K562 (cell line): ENCODE results near the gene ARMH4. TPM values are rescaled to one million over a fixed set of nuclear protein-coding genes. Genes with fewer than 3 reads are reported as not detected.

ENCODE experiments used
- ATAC-seq: fragments of 200-7000 bp; cut with Tn5 transposase; 3 replicates; pipeline ENCODE4 v1.9.1; 2020; ENCODE audit warnings: moderate library complexity
- BruUV-seq: library from RNA; stranded (reverse); fragments of 400-500 nt; replicated peaks from 2 replicates; lab custom pipeline; 2021; lab: Mats Ljungman, UMichigan
- CTCF ChIA-PET: fragments of 300-600 bp; formaldehyde crosslinking; extraction: SDS; loops from one replicate; lab custom pipeline; 2021; ENCODE audit warnings: low intra/inter-chr PET ratio; lab: Yijun Ruan, JAX
- POLR2A ChIA-PET: fragments of 300-600, 350-650 bp; sonication (Branson Sonifier 250); formaldehyde crosslinking; extraction: SDS; loops from one replicate; lab custom pipeline; 2021; ENCODE audit warnings: antibody characterized with exemption, inconsistent platforms; lab: Yijun Ruan, JAX
- DNase-seq, 4 experiments: peaks; one replicate each; pipeline versions ENCODE4 v3.0.0 to v3.0.0-alpha.2; 2011 to 2018; ENCODE audit warnings: low spot score in 3 of 4, mixed read lengths in 3 of 4; ENCODE audit errors: extremely low read depth in 1 of 4
- FAIRE-seq: peaks from 2 replicates; lab custom pipeline; 2011; peaks lifted over from hg19 to GRCh38; lab: Jason Lieb, UNC
- H2AFZ ChIP-seq: 2 replicates; pipeline ENCODE4 v1.6.0; 2011; ENCODE audit warnings: low read depth, low read length, control low read depth, inconsistent platforms
- H3K27ac ChIP-seq: fragments of 200-600 bp; 3 replicates; pipeline ENCODE4 v1.8.0; 2011; ENCODE audit warnings: low read depth, mild to moderate bottlenecking, control low read depth, inconsistent platforms, low read length, moderate library complexity, mixed read lengths; ENCODE audit errors: extremely low read depth
- H3K27me3 ChIP-seq, 2 experiments: fragments of 300-600 bp in 1 of 2; 2 replicates in 1 of 2; 3 replicates in 1 of 2; pipeline versions ENCODE4 v1.6.0 to v1.8.0; 2011; ENCODE audit warnings: inconsistent platforms in 2 of 2, low read length in 2 of 2, mild to moderate bottlenecking in 1 of 2, mixed read lengths in 1 of 2, moderate library complexity in 1 of 2; ENCODE audit not compliant: control insufficient read depth in 2 of 2, insufficient read depth in 2 of 2
- H3K36me3 ChIP-seq: fragments of 300-600 bp; 3 replicates; pipeline ENCODE4 v1.8.0; 2011; ENCODE audit warnings: mild to moderate bottlenecking, low read length, inconsistent platforms; ENCODE audit not compliant: control insufficient read depth, insufficient read depth
- H3K4me1 ChIP-seq, 2 experiments: fragments of 200-600 bp in 1 of 2; replicated peaks in 1 of 2; 2 replicates in 1 of 2; 3 replicates in 1 of 2; pipeline versions ENCODE4 v1.5.1 to v1.8.0; 2011; ENCODE audit warnings: inconsistent platforms in 2 of 2, low read length in 2 of 2, mild to moderate bottlenecking in 1 of 2, mixed read lengths in 1 of 2, moderate library complexity in 1 of 2; ENCODE audit not compliant: control insufficient read depth in 2 of 2, insufficient read depth in 2 of 2
- H3K4me2 ChIP-seq: 2 replicates; pipeline ENCODE4 v1.6.1; 2011; ENCODE audit warnings: low read length, control low read depth, inconsistent platforms, mixed read lengths; ENCODE audit not compliant: insufficient read depth
- H3K4me3 ChIP-seq: fragments of 200-600 bp; sonication (generic), shearing (Covaris generic); 2 replicates; pipeline ENCODE4 v1.5.1; 2016; ENCODE audit warnings: control low read depth, inconsistent platforms
- H3K79me2 ChIP-seq: fragments of 200-600 bp; 3 replicates; pipeline ENCODE4 v1.8.0; 2011; ENCODE audit warnings: low read length, inconsistent platforms; ENCODE audit not compliant: control insufficient read depth, insufficient read depth
- H3K9ac ChIP-seq, 2 experiments: 2 replicates each; pipeline versions ENCODE4 v1.6.0 to v1.6.1; 2011; ENCODE audit warnings: low read depth in 2 of 2, low read length in 2 of 2, control low read depth in 1 of 2, inconsistent platforms in 1 of 2, mild to moderate bottlenecking in 1 of 2, mixed read lengths in 1 of 2; ENCODE audit not compliant: insufficient read depth in 1 of 2
- H3K9me1 ChIP-seq: one replicate; pipeline ENCODE4 v1.6.0; 2011; ENCODE audit warnings: inconsistent platforms, mild to moderate bottlenecking, low read length, moderate library complexity; ENCODE audit not compliant: control insufficient read depth, insufficient read depth
- H3K9me3 ChIP-seq: replicated peaks from 2 replicates; pipeline ENCODE4 v1.5.1; 2011; ENCODE audit warnings: low read depth, low read length, inconsistent platforms; ENCODE audit not compliant: control insufficient read depth, insufficient read depth
- H4K20me1 ChIP-seq: replicated peaks from 2 replicates; pipeline ENCODE4 v1.6.1; 2011; ENCODE audit warnings: low read length, inconsistent platforms, mixed read lengths; ENCODE audit not compliant: control insufficient read depth, insufficient read depth
- BRCA1 ChIP-seq, 2 experiments: fragments of 450-650 bp in 1 of 2; sonication (generic) in 1 of 2; formaldehyde crosslinking in 1 of 2; IDR thresholded peaks; 2 replicates each; pipeline versions ENCODE4 v1.5.0 to v1.6.1; 2017 to 2020; ENCODE audit warnings: mild to moderate bottlenecking in 1 of 2, missing genetic modification reagents in 1 of 2
- CCNT2 ChIP-seq: IDR thresholded peaks from 2 replicates; pipeline ENCODE4 v1.6.1; 2011; ENCODE audit warnings: borderline replicate concordance, low read depth, mild to moderate bottlenecking, moderate library complexity, mixed read lengths, low read length; ENCODE audit not compliant: insufficient read length; ENCODE audit errors: extremely low read depth
- COPS2 ChIP-seq: fragments of 450-650 bp; conservative IDR thresholded peaks from 2 replicates; pipeline ENCODE4 v1.6.1; 2016; ENCODE audit warnings: mild to moderate bottlenecking, moderate library complexity
- E2F8 ChIP-seq: fragments of 450-650 bp; IDR thresholded peaks from 2 replicates; pipeline ENCODE4 v1.7.1; 2018; ENCODE audit warnings: mild to moderate bottlenecking, low read depth; ENCODE audit not compliant: partially characterized antibody
- KLF13 ChIP-seq: fragments of 450-650 bp; IDR thresholded peaks from 2 replicates; pipeline ENCODE4 v1.6.1; 2016; ENCODE audit warnings: missing genetic modification characterization, low read depth, mild to moderate bottlenecking, missing compliant biosample characterization, moderate library complexity, borderline replicate concordance
- PCBP1 ChIP-seq: fragments of 200-400 bp; formaldehyde crosslinking; IDR thresholded peaks from 2 replicates; pipeline ENCODE4 v1.6.1; 2018; ENCODE audit warnings: mild to moderate bottlenecking, low read depth, low read length; ENCODE audit not compliant: poor library complexity, severe bottlenecking
- PHB2 ChIP-seq: fragments of 450-650 bp; IDR thresholded peaks from 2 replicates; pipeline ENCODE4 v1.6.1; 2017; ENCODE audit warnings: low read depth
- POLR2A ChIP-seq: fragments of 450-650 bp; conservative IDR thresholded peaks from 2 replicates; pipeline ENCODE4 v1.6.1; 2016
- RBBP5 ChIP-seq: fragments of 200-600 bp; sonication (generic); IDR thresholded peaks from 2 replicates; pipeline ENCODE4 v1.6.1; 2012; ENCODE audit warnings: borderline replicate concordance, mild to moderate bottlenecking, low read length, control low read depth, inconsistent platforms; ENCODE audit not compliant: insufficient read depth, poor library complexity, severe bottlenecking
- RUNX1 ChIP-seq: sonication (generic); IDR thresholded peaks from 2 replicates; pipeline ENCODE4 v1.6.1; 2016; ENCODE audit warnings: antibody characterized with exemption, low read depth
- TEAD1 ChIP-seq, 2 experiments: fragments of 450-650 bp in 1 of 2; sonication (generic) in 1 of 2; formaldehyde crosslinking; IDR thresholded peaks; 2 replicates each; pipeline versions ENCODE4 v1.4.0 to v1.8.0; 2020 to 2022; ENCODE audit warnings: mild to moderate bottlenecking in 2 of 2, missing genetic modification reagents in 1 of 2
- TFAP4 ChIP-seq: sonication (generic); formaldehyde crosslinking; IDR thresholded peaks from 2 replicates; pipeline ENCODE4 v1.8.0; 2022; ENCODE audit warnings: missing genetic modification reagents, mild to moderate bottlenecking, moderate library complexity, borderline replicate concordance
- ZEB2 ChIP-seq: fragments of 450-650 bp; IDR thresholded peaks from 2 replicates; pipeline ENCODE4 v1.6.1; 2016
- ZNF280A ChIP-seq: fragments of 450-650 bp; IDR thresholded peaks from 2 replicates; pipeline ENCODE4 v1.6.1; 2018; ENCODE audit warnings: mild to moderate bottlenecking, low read depth; ENCODE audit not compliant: partially characterized antibody
- ZSCAN29 ChIP-seq: fragments of 450-650 bp; IDR thresholded peaks from 2 replicates; pipeline ENCODE4 v1.6.1; 2017
- WGBS: fragments of 100-300 bp; shearing (Covaris generic); methylation state at CpG from one replicate; pipeline ENCODE4 v1.1.6; 2016; ENCODE audit warnings: low coverage, mixed read lengths; ENCODE audit not compliant: insufficient coverage; ENCODE audit errors: missing lambda C conversion rate; 5-methylcytosine and 5-hydroxymethylcytosine counted together
- in situ Hi-C: fragments of 300-500 bp; cut with MboI; formaldehyde crosslinking; loops from 4 replicates; pipeline ENCODE4 v1.15.0; 2018; ENCODE audit warnings: inconsistent platforms, mixed read lengths
- intact Hi-C: fragments of 100-400 bp; cut with micrococcal nuclease; formaldehyde crosslinking; loops from 2 replicates; pipeline ENCODE4 v1.14.2; 2022
- polyA plus RNA-seq, 8 experiments: library from polyadenylated mRNA; depleted of rRNA in 4 of 8; stranded (reverse) in 5 of 8; unstranded in 3 of 8; fragments of >200 nt; fragmentation: Nextera tagmentation in 2 of 8; fragmentation: Illumina TruSeq in 1 of 8; extraction: Ambion mirVana in 2 of 8; extraction: Trizol in 1 of 8; gene quantifications; 2 replicates each; pipeline versions ENCODE4 v1.2.1 to v1.2.3, GENCODE V29; 2011 to 2014; ENCODE audit warnings: inconsistent platforms in 1 of 8, missing spikeins in 1 of 8
- total RNA-seq, 7 experiments: library from RNA; depleted of rRNA in 6 of 7; stranded (reverse); fragments of >200 nt in 6 of 7; fragmentation: Illumina TruSeq in 2 of 7; extraction: Trizol in 2 of 7; gene quantifications; 2 replicates each; pipeline versions ENCODE4 v1.2.1 to v1.2.3, GENCODE V29; 2011 to 2021; ENCODE audit warnings: low replicate concordance in 1 of 7

The ARMH4 gene
- total and polyA plus RNA-seq, 9 of the 15 experiments (the other 6 are each of a cell fraction or from before 2014, with no cell fraction given), result 0.06 to 0.98 (median 0.07) TPM; not detected in 2

GRCh38 chr14:58089612-58090011 is 62.4 kb downstream of the ARMH4 start:
- ChIA-PET CTCF (no interaction called here), POLR2A (no interaction called here)
- Histone ChIP-seq H3K79me2 (no peaks in the 10 kb centered on the region), H3K9me3 (no peaks in the 10 kb centered on the region), H3K27ac (no peak overlapping the region), H3K9me1 (no peaks in the 10 kb centered on the region), H3K4me2 (no peak overlapping the region), H3K36me3 (no peaks in the 10 kb centered on the region), H3K4me1 (no peaks in the 10 kb centered on the region), H3K9ac (no peak overlapping the region), H4K20me1 (no peaks in the 10 kb centered on the region), H3K27me3 (no peaks in the 10 kb centered on the region), H3K4me3 (no peak overlapping the region), H2AFZ (no peak overlapping the region)
- 0% methylated on average over 3 of the region's 3 CpGs for WGBS
- no peak for DNase-seq
- FAIRE-seq, result no peak
- intact Hi-C loops, result no loop called here
- ATAC-seq, result no peak
- BruUV-seq, result no TSS peak
- in situ Hi-C loops, result loop anchor here (10.0 kb wide), 1 partner anchor 605 kb away; no protein-coding TSS in a partner anchor
- TF ChIP-seq ZEB2 (no peak), PHB2 (no peak), BRCA1 (IDR thresholded peaks at IDR 0.05) (no peak), BRCA1 (CRISPR knock-in tag; IDR thresholded peaks at IDR 0.05) (no peak), RBBP5 (no peak), TEAD1 (CRISPR knock-in tag; IDR thresholded peaks at IDR 0.05) (no peak), TFAP4 (CRISPR knock-in tag) (no peak), CCNT2 (no peak), POLR2A (no peak), ZNF280A (no peak), COPS2 (no peak), ZSCAN29 (no peak), KLF13 (tag) (no peak), PCBP1 (no peak), RUNX1 (no peak), E2F8 (no peak)
